ENCODE results near the gene MARCHF5. TPM values are rescaled to one million over a fixed set of nuclear protein-coding genes. Genes with fewer than 3 reads are reported as not detected.

Gene MARCHF5
- total and polyA plus RNA-seq, 10 of the 15 experiments (the other 5 are each of a cell fraction or from before 2014, with no cell fraction given) = 4.8 to 46.8 (median 19.0) TPM

- peak; percentile 51; the same call in 1 of the 2 replicates for TF ChIP-seq ATF7 (IDR thresholded peaks at IDR 0.05; ENCODE audit: low read depth)
- TF ChIP-seq ELK1 (IDR thresholded peaks at IDR 0.05; ENCODE audit: low read depth, low read length) = peak; percentile 50; the same call in 1 of the 2 replicates
- no peak for TF ChIP-seq NFYA (IDR thresholded peaks at IDR 0.05; ENCODE audit: borderline replicate concordance, low read depth, low read length)
- TF ChIP-seq NBN (IDR thresholded peaks at IDR 0.05) = no peak
- no peak for TF ChIP-seq SP1 (IDR thresholded peaks at IDR 0.05; ENCODE audit: low read depth, low read length)
- TF ChIP-seq PBX3 (IDR thresholded peaks at IDR 0.05; ENCODE audit: insufficient replicate concordance, low read depth, low read length) = no peak
- peak; percentile 38; the same call in 1 of the 2 replicates for TF ChIP-seq RELB (IDR thresholded peaks at IDR 0.05; ENCODE audit: low read depth)
- TF ChIP-seq ZBED1 (IDR thresholded peaks at IDR 0.05; ENCODE audit: borderline replicate concordance) = no peak
These were observed at the start of gene MARCHF5, which contains the start of gene CPEB3 (continued) for GRCh38 chr10:92290837-92291615.

All from GM12878 (cell line).